Hematopoietic multipotent progenitor cell treated with erythropoietin and hydrocortisone succinate and interleukin-3 and kit ligand, for 4 days (in vitro differentiated cells): ENCODE data around the gene NNT.
"Not testable (repeated sequence)": the region's sequence is repeated elsewhere in the genome, so short reads cannot be mapped to it uniquely, and the experiment has no call there.

Experiments used
- DNase-seq: peaks from one replicate; pipeline ENCODE4 v3.0.0-alpha.2; 2015

Gene NNT

GRCh38 chr5:43584166-43584699 is 18.7 kb upstream of the NNT start:
- DNase-seq: no peak

GRCh38 chr5:43588842-43589241 is 14.1 kb upstream of the NNT start:
- no peak for DNase-seq

GRCh38 chr5:43589310-43589709 is 13.7 kb upstream of the NNT start:
- no peak for DNase-seq

DNA sequence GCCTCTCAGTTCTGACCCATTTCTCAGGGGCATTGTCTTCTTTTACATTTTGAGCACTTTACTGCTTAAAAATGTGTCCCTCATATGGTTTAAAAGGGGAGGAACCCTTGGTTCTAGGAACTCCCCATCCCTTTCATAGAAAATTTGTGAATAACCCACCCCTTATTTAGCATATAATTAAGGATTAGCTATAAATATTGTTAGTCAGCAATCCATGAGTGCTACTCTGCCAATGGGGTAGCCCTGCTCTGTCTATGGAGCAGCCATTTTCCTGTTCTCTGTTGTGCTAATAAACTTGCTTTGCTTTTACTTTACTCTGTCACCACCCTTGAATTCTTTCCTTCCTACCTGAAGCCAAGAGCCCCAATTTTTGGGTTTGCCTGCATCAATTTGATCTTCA is 12.3 kb upstream of the NNT start:
- no peak for DNase-seq

- peak; percentile 31 for DNase-seq
Measured at GRCh38 chr5:43592363-43592762, 10.6 kb upstream of the NNT start.

DNA sequence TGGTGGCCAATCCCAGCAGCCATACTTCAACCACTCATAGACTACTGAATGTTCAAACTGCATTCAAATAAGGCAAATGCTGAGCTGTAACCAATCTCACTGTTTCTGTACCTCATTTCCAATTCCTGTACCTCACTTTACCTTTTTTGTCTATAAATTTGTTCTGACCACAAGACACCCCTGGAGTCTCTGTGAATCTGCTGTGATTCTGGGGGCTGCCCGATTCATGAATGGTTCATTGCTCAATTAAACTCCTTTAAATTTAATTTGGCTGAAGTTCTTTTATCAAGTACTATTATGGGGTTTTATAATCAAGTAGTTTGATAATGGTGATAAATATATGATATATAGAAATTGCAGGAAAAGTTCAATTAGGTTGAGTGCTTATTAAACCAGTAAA is 4.1 kb upstream of the NNT start:
- not testable (repeated sequence) for DNase-seq

GRCh38 chr5:43601454-43602260 is 1.3 kb upstream of the NNT start:
- DNase-seq: peak; percentile 66

- peak; percentile 96 for DNase-seq
Measured at GRCh38 chr5:43603344-43604217, 601 bp downstream of the NNT start.

DNA sequence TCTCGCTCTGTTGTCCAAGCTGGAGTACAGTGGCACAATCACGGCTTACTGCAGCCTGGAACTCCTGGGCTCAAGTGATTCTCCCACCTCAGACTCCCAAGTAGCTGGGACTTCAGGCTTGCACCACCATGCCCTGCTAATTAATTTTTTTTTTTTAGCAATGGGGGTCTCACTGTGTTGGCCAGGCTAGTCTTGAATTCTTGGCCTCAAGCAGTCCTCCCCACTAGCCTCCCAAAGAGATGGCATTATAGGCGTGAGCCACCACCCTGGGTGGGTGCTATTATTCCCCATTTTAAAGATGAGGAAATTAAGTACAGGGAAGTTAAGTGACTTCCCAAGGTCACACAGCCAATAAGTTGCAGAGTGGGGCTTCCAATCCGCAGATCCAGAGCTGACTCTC is 1.7 kb downstream of the NNT start:
- no peak for DNase-seq

DNA sequence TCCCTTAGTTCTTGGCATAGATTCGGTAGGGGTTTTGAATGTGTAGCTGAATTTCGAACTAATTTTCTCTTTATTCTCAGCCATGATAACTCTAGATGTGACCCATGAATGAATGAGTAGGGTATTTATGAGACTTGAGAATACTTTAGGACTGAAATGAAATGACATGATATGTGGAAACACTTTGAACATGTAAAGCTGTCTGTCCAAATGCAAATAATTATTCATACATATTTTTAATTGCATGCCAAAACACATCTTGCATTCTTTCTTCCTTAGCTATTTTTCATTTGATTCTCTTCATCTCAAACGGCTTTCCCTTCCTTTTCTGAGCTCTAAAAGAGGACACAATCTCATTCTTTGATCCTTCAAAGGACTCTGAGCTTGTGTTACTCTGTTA is 3.4 kb downstream of the NNT start:
- DNase-seq: no peak

GRCh38 chr5:43608406-43608805 is 5.4 kb downstream of the NNT start:
- no peak for DNase-seq

GRCh38 chr5:43609752-43610151 is 6.8 kb downstream of the NNT start:
- DNase-seq: peak; percentile 52

- DNase-seq: no peak
Measured at GRCh38 chr5:43613370-43613769, 10.4 kb downstream of the NNT start.

DNA sequence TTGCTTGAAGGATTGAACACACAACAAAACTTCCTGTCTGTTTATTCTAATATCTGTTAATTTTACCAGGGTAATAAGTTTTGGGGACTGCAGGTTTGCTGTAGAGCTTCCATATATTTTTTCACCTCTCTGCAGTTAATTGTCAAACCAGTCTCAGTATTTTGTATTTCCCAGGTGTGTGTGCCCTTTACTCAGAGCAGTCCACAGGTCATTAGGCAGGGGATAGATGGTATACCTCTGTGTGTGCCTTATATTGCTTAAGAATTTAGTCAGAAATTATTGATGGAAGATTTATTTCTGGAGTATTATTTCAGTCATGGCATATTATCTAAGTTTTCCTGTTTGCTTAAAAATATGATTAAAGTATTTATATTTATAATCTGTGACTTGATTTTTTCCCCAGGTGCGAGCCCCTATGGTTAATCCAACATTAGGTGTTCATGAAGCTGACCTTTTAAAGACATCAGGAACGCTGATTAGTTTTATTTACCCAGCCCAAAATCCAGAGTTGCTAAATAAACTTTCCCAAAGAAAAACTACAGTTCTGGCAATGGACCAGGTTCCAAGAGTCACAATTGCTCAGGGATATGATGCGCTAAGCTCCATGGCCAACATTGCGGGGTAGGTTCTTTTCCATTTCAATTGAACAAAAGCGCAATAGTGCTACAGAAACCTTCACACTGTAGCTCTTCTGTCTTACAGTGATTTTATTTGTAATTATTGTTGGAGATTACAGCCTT is 12.6 kb downstream of the NNT start:
- no peak for DNase-seq

DNA sequence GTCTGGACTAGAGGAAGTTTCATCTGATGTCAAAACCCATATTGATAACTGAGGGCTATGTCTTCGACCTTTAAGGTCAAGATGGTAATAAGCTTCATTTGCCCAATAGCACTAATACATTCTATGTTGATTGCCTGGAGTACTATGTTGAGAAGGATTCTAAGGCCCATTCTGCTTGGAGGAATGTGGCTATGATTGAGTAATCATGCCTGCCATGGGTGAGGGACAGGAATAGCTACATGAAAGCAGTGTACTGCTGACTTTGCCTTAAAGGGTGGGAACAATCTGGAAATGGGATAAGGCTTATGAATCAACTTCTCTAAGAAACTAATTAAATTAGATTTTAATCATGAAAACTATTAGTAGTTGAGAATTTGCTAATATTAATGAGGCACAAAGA is 13.6 kb downstream of the NNT start:
- DNase-seq: no peak

DNA sequence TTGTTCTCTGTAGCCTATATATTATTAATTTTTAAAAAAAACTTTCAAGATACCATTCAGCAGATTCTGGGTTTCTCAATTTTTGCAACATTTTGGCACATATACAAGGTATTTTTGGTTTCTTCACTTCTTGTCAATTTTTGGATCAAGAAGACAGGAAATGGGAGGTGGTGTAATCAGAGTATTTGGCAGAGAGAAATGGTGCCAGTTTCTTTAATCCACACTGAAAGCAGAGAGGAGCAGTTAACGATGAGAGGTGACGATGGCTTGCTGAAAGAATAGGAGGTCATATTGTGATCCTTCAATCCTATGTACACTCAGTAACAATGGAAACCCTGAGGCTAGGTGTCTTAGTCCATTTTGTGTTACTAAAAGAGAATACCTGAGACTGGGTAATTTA is 16.4 kb downstream of the NNT start:
- DNase-seq: peak; percentile 27

DNA sequence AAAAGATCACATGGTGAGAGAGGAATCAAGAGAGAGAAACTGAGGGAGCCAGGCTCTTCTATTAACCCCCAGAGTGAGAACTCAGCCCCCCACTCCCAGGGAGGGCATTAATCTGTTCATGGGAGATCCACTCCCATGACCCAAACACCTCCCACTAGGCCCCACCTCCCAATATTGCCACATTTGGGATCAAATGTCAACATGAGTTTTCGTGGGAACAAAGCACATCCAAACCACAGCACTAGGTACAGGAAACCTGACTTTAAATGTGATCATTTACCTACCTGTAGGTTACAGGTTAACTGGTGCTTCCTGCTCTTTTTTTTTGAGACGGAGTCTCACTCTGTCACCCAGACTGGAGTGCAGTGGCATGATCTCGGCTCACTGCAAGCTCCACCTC is 16.9 kb downstream of the NNT start:
- DNase-seq: no peak

- DNase-seq: no peak
Measured at GRCh38 chr5:43620944-43621505, 18.0 kb downstream of the NNT start.

DNA sequence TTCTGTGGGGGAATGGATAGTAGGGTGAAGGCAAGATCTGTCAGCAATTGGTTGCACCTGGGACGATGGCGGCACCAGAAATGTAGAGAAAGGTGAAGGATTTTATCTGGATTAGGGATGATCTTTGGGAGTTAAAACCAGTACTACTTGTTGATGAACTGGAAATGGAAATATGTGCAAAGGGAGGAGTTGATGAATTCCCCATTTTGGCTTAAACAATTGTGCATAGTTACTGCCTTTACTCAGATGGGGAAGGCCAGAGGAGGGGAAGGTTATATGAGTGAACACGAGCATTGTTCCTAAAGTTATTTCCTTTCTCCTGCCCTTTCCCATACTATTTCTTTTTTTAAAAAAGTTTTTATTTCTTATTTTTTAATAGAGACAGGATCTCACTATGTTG is 19.1 kb downstream of the NNT start:
- no peak for DNase-seq

GRCh38 chr5:43623048-43623680 is 20.2 kb downstream of the NNT start:
- no peak for DNase-seq

DNA sequence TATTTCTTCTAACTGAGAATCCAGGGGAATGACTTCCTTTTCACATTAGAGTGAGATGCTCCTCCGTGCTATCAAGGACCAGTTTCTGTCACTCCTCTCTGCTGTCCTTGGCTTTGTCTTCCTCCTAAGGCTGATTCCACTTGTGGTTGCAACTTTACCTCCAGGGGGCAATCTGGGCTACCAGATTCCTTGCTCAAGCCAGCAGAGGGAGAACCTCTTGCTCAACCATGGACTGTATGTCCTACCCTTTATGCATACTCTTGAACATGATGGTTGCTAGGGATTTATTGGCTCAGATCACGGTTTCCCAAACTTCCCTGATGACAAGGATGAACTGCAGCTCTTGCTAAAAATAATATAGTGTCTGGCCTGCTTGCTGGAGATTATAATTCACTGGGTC is 24.0 kb downstream of the NNT start:
- DNase-seq: peak; percentile 81

DNA sequence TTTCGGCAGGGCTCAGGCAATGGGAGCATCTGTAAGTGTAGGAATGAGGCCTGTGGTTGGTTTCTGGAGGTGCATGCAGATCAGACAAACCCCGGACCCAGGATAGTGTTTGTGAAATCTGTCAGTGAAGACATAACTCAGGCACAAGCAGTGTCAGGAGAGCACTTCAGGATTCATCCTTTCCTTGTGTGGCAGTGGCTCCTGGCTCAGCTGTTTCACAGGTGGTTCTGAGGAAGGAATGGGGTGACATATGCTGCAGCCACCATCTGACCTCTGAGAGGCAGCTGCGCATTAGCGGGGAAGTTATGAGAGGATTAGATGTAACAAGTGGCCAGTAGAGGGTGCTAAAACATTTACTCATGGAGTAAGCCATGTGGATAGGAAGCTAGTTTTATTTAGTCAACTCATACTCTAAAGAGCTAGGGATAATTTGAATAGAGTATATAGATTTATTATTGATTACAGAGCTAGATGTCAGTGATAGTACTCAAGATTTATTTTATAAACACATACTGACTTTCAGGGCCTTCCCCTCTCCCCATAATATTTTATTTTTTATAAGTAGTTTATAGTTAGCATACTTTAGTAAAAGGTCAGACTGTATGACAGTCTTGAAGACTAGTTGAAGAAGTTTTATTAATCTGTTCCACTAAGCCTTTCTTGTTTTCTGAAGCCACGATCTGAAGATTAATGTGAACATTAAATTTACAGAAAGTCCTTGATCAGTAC is 28.4 kb downstream of the NNT start:
- DNase-seq: peak; percentile 94
